Activated CD8-positive, alpha-beta memory T cell treated with anti-CD3 and anti-CD28 coated beads for 36 hours (primary cell): ENCODE measurements around the gene RER1. TPM values are rescaled to one million over a fixed set of nuclear protein-coding genes. Genes with fewer than 3 reads are reported as not detected.

Source experiments
- CTCF ChIA-PET: fragments of 350-600 bp; sonication (Branson Sonifier 250); formaldehyde crosslinking; loops from one replicate; lab custom pipeline; 2021; ENCODE audit warnings: antibody characterized with exemption; lab: Charles Lee
- POLR2A ChIA-PET: fragments of 350-600 bp; sonication (Branson Sonifier 250); formaldehyde crosslinking; loops from one replicate; lab custom pipeline; 2021; ENCODE audit warnings: antibody characterized with exemption; lab: Charles Lee
- total RNA-seq, 2 experiments: library from RNA; stranded (reverse); gene quantifications; one replicate each; pipeline ENCODE4 v1.2.3, GENCODE V29; 2021

The RER1 gene, protein sequence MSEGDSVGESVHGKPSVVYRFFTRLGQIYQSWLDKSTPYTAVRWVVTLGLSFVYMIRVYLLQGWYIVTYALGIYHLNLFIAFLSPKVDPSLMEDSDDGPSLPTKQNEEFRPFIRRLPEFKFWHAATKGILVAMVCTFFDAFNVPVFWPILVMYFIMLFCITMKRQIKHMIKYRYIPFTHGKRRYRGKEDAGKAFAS
- 100 to 1,000 TPM; 188 to 209 TPM for total RNA-seq

DNA sequence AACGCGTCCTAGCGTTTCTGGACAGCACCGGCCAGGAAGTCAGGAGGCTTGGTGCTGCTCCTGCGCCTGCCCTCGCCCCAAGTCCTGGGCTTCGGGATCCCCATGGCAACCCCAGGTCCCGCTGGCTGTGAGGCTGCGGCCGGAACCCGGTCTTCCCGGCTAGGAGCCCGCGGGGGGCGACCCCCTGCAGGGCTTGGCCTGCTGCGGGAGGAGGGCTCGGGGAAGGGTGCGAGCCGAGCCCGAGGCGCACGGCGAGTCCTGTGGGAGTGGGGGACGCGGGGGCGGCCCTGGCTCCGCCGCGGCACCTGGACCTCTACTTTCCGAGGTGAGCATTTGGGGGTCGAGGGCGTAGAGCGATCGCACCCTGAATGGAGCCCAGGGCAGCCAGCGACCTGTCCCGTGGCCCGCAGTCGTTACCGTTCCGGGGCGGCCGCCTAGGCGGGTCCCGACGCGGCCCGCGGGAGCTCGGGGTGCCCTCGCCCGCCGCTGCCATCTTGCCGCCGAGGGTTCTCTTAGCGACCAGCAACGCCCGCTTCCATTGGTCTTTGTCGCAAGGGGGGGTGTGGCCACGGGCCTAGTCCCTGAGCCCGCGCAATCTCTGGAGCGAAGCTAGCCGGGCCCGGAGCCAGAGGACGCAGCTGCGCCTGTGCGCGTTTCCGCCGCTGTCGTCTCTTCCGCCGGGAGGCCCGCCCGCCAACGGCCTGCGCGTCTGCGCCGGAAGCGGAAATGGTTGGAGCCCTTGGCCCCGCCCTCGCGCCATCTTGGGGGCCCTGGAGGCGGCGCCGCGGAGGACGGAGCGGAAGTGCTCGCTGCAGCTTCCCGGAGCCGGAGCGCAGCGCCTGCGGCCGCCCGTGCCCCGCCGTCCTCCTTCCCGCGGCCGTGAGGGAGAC lies at the start of gene RER1, which contains the start of gene MORN1:
Gene RER1 (plus strand): TSS at position 801 of the 890 bp plus-strand sequence. CDS start 3,950 bp downstream, outside the sequence.
Gene MORN1 (minus strand): TSS at position 514 of the 890 bp plus-strand sequence. CDS start 21 bp downstream, at position 493.
- CTCF ChIA-PET = interaction anchor here (0.8 to 2.3 kb wide), 4 partner anchors 9 to 196 kb away, joined by 3 to 12 read pairs (median 7); partner anchors contain the start of gene FAAP20
- POLR2A ChIA-PET = interaction anchor here (0.7 to 1.1 kb wide), 8 partner anchors 25 to 196 kb away, joined by 3 to 6 read pairs (median 4); partner anchors contain the start of gene FAAP20

- ChIA-PET POLR2A (no interaction called here), CTCF (no interaction called here)
Measured at GRCh38 chr1:2342384-2343022, 49.1 kb upstream of the RER1 start.

- POLR2A ChIA-PET = no interaction called here
- CTCF ChIA-PET = no interaction called here
Measured at GRCh38 chr1:2343023-2343935, 48.4 kb upstream of the RER1 start.

DNA sequence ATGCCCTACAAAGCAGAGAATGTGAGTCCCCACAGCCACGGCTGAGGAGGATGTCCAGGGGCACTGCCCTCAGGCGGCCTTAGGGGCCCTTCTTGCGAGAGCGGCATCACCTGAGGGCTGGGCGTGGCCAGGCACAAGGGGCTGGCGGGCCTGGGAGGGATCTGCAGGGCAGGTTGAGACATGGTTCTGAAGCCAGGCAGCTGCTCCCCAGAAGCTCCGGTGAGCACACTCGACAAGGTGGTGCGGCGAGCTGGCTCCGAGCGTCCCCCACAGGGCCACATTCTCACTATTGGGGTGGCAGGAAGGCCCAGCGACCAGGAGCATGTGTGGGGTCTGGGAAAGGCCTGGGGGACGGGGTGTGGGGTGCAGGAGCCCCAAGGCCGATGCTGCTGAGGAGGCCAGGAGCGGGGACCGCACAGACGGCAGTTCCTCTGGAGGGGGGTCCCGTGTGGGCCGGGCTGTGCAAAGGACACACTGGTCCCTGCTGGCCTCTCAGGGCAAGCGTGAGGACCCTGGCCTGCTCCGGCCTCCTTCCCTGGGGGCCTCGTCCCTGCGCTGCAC lies 47.4 kb upstream of the RER1 start:
- ChIA-PET CTCF (no interaction called here), POLR2A (no interaction called here)

DNA sequence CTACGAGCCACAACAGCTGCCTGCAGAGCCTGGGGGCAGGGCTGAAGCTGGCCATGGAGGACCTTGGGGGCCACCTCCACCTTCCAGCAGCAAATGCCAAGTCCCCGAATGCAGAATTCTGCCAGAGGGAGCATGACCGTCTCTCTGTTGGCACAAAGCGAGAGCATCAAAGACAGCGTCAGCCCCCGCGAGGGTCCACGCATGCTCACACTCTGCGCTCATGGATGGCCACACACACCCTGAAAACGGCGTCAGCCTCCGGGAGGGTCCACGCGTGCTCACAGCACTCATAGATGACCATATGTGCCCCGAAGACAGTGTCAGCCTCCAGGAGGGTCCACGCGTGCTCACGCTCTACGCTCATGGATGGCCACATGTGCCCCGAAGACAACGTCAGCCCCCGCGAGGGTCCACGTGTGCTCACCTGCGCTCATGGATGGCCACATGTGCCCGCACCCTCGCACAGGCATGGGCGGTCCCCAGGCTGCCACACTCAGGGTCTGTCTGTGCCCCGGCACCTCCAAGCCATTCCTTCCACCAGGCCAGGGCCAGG lies 46.8 kb upstream of the RER1 start:
- ChIA-PET POLR2A (no interaction called here), CTCF (no interaction called here)

- POLR2A ChIA-PET = no interaction called here
- CTCF ChIA-PET = no interaction called here
Measured at GRCh38 chr1:2345297-2346075, 46.2 kb upstream of the RER1 start.

DNA sequence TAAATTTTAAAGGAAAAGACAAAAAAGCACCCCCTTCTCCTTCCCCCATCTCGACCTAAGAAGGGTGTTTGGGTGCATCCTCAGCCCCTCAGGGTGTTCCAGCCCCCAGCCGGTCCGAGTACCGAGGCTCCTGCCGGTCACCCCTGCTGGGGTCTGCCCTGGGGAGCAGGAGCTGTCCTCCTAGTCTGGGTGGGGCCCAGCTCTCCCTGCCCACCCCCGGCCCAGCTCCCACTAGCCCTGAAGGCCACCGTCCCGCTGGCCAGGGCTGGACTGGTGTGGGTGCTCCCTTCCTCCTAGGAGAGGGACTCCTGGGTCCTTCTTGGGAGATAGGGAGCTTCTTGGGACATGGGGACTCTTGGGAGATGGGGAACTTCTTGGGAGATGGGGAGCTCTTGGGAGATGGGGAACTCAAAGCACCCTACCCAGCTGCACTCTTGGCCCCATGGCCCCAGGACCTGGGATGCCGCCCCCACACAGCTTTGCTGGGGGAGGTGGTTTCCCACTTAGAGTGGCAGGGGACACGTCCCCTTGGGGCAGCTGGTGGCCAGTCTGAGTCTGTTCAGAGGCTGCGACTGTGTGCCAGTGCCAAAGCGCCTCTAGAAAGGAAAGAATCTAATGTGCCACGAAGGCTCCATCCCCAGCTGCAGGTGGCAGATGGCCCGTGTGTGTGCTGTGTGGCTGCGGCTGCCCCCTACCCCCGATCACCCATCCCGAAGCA lies 44.8 kb upstream of the RER1 start:
- CTCF ChIA-PET = no interaction called here
- POLR2A ChIA-PET = no interaction called here

- ChIA-PET POLR2A (no interaction called here), CTCF (no interaction called here)
Measured at GRCh38 chr1:2347409-2347785, 44.2 kb upstream of the RER1 start.

GRCh38 chr1:2347896-2348295 lies 43.7 kb upstream of the RER1 start:
- POLR2A ChIA-PET = no interaction called here
- CTCF ChIA-PET = no interaction called here

- POLR2A ChIA-PET = no interaction called here
Measured at GRCh38 chr1:2348346-2349325, 43.0 kb upstream of the RER1 start.

DNA sequence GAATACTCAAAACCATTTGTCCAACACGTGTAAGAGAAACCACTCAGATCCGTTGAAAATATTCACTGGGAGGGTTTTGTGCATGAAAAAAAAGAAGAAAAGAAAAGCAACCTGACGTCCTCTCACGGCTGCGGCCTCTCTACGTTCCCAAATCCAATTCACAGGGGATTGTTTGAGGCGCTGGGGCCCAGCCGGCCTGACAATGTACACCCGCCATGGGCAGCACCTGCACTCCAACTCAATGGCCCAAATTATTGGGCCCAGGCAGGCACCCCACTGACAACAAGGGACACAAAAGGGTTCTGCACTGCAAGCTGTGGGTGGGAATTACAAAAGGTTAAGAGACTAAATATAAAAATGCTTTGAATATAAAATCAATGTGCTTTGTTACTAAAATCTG lies 41.8 kb upstream of the RER1 start:
- ChIA-PET CTCF (interaction anchor here (0.6 kb wide), 1 partner anchor 31 kb away, joined by 3 read pairs; no protein-coding TSS in a partner anchor), POLR2A (interaction anchor here (0.6 kb wide), 1 partner anchor 353 kb away, joined by 3 read pairs; no protein-coding TSS in a partner anchor)

More at GRCh38 chr1:2348346-2349325, 43.0 kb upstream of the RER1 start:
- CTCF ChIA-PET = no interaction called here

DNA sequence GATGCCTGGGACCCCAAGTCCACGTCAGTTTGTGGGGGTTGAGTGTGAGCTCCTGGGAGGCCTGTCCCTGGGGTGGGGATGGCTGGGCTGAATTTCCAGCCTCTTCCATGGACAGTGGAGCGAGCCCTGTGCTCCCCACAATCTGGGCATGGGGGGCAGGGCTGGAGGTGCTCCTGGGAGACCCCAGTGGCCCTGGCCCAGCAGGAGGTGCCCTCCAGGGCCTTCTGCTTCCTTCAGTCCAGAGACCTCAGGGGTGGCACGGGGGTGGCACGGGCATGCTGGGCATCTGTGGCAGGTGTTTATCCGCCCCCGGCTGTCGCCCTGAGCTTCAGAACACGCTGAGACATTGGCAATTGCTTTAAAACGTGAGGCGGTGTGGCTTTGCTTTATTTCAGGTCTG lies 41.1 kb upstream of the RER1 start:
- CTCF ChIA-PET = interaction anchor here (0.6 kb wide), 1 partner anchor 31 kb away, joined by 3 read pairs; no protein-coding TSS in a partner anchor
- POLR2A ChIA-PET = interaction anchor here (0.6 kb wide), 1 partner anchor 354 kb away, joined by 3 read pairs; no protein-coding TSS in a partner anchor

- POLR2A ChIA-PET = no interaction called here
- CTCF ChIA-PET = no interaction called here
Measured at GRCh38 chr1:2350911-2351655, 40.6 kb upstream of the RER1 start.

DNA sequence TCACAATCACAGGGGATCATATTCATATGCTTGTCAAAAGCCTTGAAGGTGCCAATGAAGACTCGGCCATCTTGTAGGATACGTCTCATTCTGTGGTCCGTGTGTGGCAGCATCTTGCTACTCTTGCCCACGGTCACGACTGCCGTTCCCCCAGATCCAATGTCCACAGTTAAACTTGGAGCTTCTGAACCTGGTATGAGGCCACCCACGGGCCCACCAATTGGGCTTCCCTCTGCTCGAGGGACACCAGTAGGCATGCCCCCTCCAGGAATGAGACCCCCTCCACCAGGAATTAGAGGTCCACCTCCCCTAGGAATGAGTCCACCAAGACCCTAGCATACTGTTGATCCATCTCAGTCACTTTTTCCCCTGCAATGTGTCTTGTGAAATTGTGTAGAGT lies 39.9 kb upstream of the RER1 start:
- CTCF ChIA-PET = interaction anchor here (0.6 kb wide), 1 partner anchor 17 kb away, joined by 3 read pairs; no protein-coding TSS in a partner anchor
- POLR2A ChIA-PET = no interaction called here

DNA sequence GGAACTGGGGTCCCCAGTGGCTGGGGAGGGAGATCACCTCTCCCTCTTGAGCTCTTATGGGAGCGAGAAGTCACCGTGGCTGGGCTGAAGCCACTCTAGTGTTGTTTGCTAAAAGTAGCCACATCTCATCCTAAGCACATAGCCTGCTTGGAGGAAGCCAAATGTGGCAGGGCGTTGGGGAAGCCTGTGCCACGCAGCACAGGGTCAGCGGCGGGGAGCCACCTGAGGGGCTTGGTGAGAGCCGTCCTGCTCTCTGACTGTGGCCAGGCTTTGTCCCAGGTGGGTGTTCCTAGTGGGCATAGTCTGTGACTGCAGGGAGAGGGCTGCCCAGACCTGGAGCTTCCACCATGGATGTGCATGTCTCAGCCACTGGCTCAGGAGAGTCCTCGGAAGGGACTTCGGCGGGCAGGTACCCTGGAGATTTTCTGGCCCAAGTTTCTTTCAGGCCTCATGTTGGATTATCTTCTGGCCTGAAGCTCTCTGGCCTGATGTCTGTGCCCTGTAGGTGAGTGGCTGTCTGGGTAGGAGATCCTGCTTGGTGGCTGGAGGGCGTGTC lies 39.2 kb upstream of the RER1 start:
- ChIA-PET CTCF (no interaction called here), POLR2A (no interaction called here)
